ENCODE data around the gene ZNF738.
A peak's percentile ranks its signal among the peaks of the same experiment; 100 is the strongest.
"Not testable (repeated sequence)": the region's sequence is repeated elsewhere in the genome, so short reads cannot be mapped to it uniquely, and the experiment has no call there.

ZNF738 gene

GRCh38 chr19:21358768-21359451 lies at the start of gene ZNF738:
Gene ZNF738 (plus strand): TSS chr19:21359000. CDS start chr19:21359141, 141 bp downstream.
- DNase-seq (ENCODE audit: low read depth) = peak; percentile 98
- TF ChIP-seq MAX (IDR thresholded peaks at IDR 0.05; ENCODE audit: low read depth, low read length) = no peak
- TF ChIP-seq POLR2A (IDR thresholded peaks at IDR 0.05; ENCODE audit: extremely low read depth, insufficient read length) = peak; percentile 65
- H3K4me3 ChIP-seq (ENCODE audit: low read depth, low read length) = peak within 1 kb of the TSS; percentile 86

GRCh38 chr19:21312807-21313206 lies 46.0 kb upstream of the ZNF738 start:
- DNase-seq (ENCODE audit: low read depth); H3K4me3 ChIP-seq (ENCODE audit: low read depth, low read length): not testable (repeated sequence)

GRCh38 chr19:21314676-21315075 lies 44.1 kb upstream of the ZNF738 start:
- H3K4me3 ChIP-seq (ENCODE audit: low read depth, low read length) = no peak overlapping the region
- peak; percentile 12 for DNase-seq (ENCODE audit: low read depth)
- TF ChIP-seq CTCF (IDR thresholded peaks at IDR 0.05; ENCODE audit: low read depth, low read length) = no peak
- no peak for TF ChIP-seq MAX (IDR thresholded peaks at IDR 0.05; ENCODE audit: low read depth, low read length)
- TF ChIP-seq MYC (IDR thresholded peaks at IDR 0.05; ENCODE audit: low read depth, low read length) = no peak
- TF ChIP-seq POLR2A (IDR thresholded peaks at IDR 0.05; ENCODE audit: extremely low read depth, insufficient read length) = no peak

GRCh38 chr19:21317821-21318220 lies 41.0 kb upstream of the ZNF738 start:
- H3K4me3 ChIP-seq (ENCODE audit: low read depth, low read length) = no peak overlapping the region
- no peak for DNase-seq (ENCODE audit: low read depth)
- TF ChIP-seq MYC (IDR thresholded peaks at IDR 0.05; ENCODE audit: low read depth, low read length) (no peak), CTCF (IDR thresholded peaks at IDR 0.05; ENCODE audit: low read depth, low read length) (no peak)

- TF ChIP-seq CTCF (IDR thresholded peaks at IDR 0.05; ENCODE audit: low read depth, low read length) (no peak), POLR2A (IDR thresholded peaks at IDR 0.05; ENCODE audit: extremely low read depth, insufficient read length) (no peak), MAX (IDR thresholded peaks at IDR 0.05; ENCODE audit: low read depth, low read length) (no peak), MYC (IDR thresholded peaks at IDR 0.05; ENCODE audit: low read depth, low read length) (no peak)
- H3K4me3 ChIP-seq (ENCODE audit: low read depth, low read length) = no peak overlapping the region
- DNase-seq (ENCODE audit: low read depth) = no peak
Observed at GRCh38 chr19:21321134-21321533, 37.7 kb upstream of the ZNF738 start.

- TF ChIP-seq MYC (IDR thresholded peaks at IDR 0.05; ENCODE audit: low read depth, low read length) = no peak
- H3K4me3 ChIP-seq (ENCODE audit: low read depth, low read length) = no peak overlapping the region
- DNase-seq (ENCODE audit: low read depth) = no peak
Observed at GRCh38 chr19:21321996-21322395, 36.8 kb upstream of the ZNF738 start.

- no peak overlapping the region for H3K4me3 ChIP-seq (ENCODE audit: low read depth, low read length)
- DNase-seq (ENCODE audit: low read depth) = no peak
- TF ChIP-seq POLR2A (IDR thresholded peaks at IDR 0.05; ENCODE audit: extremely low read depth, insufficient read length) (no peak), CTCF (IDR thresholded peaks at IDR 0.05; ENCODE audit: low read depth, low read length) (no peak), MAX (IDR thresholded peaks at IDR 0.05; ENCODE audit: low read depth, low read length) (no peak), MYC (IDR thresholded peaks at IDR 0.05; ENCODE audit: low read depth, low read length) (no peak)
Observed at GRCh38 chr19:21322528-21322927, 36.3 kb upstream of the ZNF738 start.

Data from NB4 (cell line).